IPS-NIHi7 (cell line): ENCODE data around the gene KCNMB1.
A peak's percentile ranks its signal among the peaks of the same experiment; 100 is the strongest.

Experiments used
- DNase-seq: peaks from one replicate; pipeline ENCODE4 v3.0.0; 2012; ENCODE audit warnings: mixed read lengths; ENCODE audit errors: extremely low spot score

Gene KCNMB1

DNA sequence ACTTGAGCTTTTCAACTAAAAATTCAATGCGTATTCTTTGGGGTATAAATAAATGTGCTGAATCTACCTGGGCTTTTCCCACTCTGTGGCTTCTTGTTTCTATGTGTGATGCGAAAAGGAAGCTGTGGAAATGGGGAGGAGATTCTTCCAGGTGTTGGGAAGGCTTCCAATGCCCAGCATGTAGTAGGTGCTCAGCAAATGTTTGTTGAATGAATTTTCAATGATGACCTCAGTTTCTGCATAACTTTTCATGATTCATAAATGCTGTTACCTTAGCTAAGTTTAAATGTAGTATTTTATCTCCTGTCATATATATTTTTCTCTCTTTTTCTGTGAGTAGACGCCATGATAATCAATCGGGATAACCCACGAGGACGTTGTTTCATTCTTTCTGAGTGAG lies 25.6 kb upstream of the KCNMB1 start:
- no peak for DNase-seq

DNA sequence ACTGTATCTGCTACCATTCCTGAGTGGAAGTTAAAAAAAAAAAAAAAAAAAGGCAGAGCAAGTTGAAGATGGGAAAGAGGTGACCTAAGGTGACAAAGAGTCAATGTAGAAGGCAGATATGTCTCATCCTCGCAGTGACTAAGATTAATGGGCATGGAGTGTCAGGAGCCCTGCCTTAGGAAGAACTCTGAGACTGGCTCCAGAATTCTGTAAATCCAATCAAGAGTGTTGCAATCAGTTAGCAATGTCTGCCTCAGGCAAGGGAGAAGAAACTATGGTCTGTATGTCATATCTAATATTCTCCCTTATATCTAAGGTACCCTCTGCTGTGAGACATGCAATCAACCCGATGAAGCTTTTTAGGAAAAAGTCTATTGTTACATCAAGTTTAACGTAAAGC lies 24.7 kb upstream of the KCNMB1 start:
- DNase-seq = no peak

DNA sequence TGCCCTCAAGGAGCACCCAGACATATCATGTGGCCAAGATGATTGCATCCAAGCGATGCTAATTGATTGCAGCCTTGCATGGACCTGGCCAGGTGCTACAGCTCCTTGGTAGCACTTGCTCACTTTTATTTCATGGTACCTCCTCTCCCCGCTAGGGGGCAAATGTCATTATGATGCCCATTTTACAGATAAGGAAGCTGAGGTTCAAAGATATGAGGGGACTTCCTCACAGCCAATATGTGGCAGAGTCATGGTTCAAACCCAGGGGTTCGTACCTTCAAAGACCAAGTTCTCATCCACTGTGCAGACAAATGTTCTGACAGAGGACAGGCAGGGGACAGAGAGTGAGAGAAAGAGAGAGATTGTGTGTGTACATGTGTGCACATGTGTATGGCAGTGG lies 21.9 kb upstream of the KCNMB1 start:
- DNase-seq = no peak

DNA sequence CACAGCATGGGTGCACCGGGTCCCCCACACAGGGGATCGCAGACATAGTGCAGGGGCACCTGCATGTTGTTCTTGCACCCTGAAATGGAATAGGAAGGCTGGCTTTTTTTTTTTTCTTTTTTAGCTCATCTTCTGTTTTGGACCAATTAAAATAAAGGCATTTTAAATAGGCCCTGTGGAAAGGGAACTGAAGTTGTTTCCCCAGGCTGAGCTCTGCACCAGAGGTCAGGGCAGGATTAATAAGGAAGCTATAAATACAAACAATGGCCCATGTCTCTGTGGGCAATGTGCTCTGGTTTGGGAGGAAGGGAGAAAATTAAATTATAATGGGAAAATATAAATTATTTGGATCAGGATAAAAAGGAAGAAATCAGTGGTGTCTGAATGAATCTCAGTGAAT lies 21.2 kb upstream of the KCNMB1 start:
- DNase-seq = no peak

DNA sequence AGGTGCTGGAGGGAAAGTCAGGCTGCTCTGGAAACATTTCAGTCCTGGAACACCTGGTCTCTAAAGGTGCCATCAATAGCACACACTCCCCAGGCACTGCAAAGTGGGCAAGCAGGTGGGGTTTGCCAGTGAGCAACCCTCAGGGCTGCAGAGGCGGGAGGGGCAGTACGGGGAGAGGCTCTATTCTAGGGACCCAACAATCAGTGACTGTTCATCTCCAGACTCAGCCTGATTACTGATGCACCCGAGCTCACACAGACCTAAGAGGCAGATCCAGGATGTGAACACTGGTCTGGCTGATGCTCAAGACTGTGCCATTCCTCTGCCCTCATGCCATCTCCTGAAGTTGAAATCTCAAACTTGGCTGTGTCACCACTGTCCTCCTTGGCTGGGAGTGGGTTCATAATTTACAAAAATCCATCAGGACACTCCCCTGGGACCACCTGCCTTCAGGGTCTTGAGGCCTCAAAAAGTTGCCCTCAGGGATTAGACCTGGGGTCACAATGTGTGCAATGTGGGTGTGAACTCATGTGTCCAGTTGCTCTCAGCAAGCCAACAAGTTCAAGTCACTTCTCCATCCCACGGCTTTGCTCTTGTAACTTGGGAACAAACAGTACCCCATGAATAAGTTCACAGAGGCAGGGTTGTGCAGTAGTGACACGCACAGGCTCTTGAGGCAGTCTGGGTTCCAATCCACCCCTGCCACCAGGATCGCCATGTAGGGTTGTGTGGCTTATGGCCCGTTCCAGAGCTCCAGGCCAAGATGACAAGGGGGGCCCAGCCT lies 19.9 kb upstream of the KCNMB1 start:
- no peak for DNase-seq

DNA sequence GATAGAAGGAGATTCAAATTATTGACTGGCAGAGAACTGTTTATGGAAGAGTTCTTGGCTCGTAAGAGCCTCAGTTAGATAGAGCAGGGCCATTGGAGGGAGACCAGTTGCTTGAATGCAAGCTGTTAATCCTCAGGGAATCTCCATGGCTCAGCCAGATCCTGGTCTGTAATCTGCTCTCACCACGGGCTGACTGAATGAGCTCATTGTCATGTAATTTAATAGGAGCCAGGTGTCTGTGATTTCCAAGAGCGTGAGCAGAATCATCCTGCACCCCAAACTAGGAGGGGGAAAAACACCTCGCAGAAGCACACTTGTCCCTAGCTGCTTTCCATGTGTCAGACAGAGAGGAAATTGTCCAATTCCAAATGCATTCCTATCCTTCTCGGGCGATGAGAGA lies 19.1 kb upstream of the KCNMB1 start:
- DNase-seq = peak; percentile 73

DNA sequence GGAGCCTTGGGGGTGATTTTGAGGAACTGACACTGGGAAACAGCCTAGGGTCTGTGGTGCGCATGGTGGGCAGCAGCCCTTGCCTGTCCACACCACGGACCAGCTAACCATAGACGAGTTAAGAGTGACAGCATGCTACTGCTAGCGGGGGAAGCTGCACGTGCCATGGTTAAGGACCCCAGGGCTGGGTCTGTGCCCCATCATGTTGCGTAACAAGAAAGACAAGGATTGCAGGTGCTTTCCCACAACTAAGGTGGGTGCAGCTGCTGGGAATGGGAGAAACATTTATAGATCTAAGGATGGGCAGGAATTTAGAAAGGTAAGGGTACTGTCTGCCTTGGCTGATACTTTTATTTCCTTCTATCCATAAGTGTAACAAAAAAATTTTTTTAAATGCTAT lies 17.9 kb upstream of the KCNMB1 start:
- no peak for DNase-seq

DNA sequence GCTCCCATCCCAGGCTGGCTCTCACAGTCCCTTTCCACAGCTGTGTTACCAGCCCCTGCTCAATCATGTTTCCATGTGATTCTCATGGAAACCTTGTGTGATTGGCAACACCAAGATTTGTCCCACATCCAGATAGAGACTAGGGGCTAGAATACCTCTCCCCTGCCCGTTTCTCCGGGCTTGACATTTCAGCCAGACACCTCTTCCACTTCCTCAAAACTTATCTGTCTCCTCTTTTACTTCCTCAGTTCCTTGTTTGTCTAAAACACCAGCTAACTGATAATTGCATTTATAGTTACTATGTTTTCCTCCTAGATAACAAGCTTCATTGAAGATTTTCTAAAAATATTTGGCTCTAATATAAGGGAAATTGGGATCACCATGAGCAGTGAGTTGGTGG lies 16.6 kb upstream of the KCNMB1 start:
- no peak for DNase-seq

DNA sequence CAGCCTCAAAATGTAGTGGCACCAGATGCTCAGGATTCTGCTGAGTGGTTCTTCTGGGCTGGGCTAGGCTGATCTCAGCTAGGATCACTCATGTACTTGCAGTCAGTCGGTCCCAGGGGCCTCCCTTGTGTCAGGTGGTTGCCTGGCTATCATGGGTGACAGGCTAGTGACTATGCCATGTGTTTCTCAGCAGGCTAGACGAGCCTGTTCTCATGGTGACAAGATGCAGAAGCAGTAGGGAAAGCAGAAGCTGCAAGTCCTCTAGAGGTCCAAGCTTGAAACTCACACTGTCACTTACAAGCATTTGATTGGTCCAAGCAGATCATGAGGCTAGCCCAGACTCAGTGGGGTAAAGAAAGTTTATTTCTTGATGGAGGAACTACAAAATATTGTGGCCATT lies 15.2 kb upstream of the KCNMB1 start:
- DNase-seq = no peak

DNA sequence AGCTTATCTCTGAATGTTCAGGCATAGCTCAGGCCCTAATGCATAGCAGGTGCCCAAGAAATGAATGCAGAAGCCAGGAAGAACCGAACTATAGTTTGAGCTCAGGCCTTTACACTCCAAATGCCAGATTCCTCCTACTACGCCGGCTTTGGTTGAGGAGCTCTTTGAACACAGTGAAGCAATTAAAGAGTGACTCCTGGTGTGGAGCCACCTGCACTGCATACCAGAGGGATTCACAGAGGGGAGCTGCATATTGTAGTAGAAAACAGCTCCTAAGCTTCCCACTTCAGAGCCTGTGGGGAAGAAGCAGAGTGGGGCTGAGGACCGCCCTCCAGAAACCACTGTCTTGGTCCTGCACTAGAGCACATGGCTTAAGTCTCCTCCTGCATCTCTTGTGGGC lies 14.5 kb upstream of the KCNMB1 start:
- DNase-seq = peak; percentile 64

DNA sequence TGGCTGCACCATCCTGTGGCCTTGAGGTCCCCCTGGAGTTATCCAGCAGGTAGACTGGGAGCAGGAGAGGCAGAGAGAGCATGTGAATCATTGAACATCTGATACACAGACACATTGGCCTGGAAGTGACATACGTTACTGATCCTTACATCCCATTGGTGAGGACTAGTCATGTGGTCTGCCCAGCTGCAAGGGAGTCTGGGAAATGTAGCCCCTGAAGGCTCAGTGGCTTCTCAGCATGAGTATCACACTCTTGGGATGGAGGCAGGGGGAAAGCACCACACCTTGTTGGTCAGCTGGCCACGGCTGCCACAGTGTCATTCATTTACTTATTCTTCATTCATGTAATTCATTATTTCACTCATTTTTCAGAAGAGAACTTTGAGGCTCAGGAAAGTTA lies 13.3 kb upstream of the KCNMB1 start:
- DNase-seq = no peak

DNA sequence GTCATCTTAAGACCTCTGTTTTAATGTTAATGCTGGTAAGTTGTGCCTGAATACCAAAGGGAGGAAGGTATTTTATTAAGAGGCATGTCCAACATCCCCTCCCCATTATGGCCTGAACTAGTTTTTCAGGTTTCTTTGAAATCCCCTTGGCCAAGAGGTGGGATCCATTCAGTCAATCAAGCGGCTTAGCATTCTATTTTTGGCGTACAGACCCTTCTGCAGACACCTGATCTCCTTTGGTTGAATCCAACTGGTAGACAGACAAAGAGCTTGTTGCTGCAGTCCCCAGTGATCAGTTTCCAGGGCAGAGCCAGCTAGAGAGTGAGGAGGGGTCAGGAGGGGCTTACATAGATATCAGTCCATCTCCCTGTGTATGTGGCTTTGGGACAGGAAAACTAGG lies 7.9 kb upstream of the KCNMB1 start:
- DNase-seq = no peak

DNA sequence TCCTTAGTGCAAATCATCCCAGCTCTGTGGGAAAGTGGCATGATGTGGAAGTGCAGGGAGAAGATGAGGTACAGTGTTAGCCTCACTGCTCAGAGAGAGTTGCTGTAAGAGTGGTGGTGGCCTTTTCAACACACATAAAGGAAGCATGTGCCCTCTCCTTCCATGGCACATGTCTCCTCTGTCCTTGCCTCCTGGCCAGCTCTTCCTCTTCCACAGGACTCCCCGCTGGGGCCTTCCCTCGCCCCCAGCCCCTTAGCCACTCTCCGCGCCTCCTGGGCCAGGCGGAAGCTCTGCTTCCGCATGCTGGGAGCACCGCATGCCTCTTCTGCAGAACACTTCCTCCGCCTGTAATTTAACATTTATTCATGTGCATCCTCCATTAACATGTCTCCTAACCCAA lies 4.8 kb upstream of the KCNMB1 start:
- DNase-seq = no peak

DNA sequence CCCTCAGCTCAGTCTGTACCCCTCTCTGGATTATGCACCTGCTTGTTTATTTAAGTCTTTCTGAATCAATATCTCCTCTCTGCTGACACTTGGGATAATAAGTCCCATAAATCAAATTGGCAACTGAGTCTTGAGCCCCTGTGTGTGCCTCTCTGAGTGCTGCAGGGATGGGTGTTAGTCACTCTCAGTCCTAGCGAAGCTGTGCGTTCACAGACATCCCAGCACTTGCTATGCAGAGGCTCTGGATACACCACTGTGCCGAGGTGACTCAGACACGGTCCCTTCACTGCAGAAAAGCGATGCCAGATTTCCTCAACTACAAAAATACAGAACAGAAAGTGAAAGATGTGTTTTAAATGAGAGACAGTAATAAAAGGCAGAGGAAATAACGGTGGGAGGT lies 4.1 kb upstream of the KCNMB1 start:
- DNase-seq = no peak

DNA sequence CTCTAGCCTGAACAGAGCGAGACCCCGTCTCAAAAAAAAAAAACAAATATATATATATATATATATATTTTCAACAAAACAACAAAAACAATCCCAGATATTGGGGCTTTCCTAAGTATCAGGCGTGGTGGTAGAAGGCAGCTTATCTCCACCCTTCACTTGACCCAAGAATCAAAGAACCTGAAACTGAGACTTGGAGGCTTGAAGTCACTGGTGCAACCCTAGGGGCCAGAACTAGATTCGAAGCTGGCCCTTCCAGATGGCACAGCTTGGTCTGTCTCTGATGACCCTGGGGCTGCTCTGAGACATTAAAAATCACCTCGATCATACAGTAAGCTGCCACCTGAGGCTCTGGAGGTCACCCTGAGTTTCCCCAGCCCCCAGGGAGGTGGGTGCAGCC lies 1.3 kb upstream of the KCNMB1 start:
- no peak for DNase-seq

DNA sequence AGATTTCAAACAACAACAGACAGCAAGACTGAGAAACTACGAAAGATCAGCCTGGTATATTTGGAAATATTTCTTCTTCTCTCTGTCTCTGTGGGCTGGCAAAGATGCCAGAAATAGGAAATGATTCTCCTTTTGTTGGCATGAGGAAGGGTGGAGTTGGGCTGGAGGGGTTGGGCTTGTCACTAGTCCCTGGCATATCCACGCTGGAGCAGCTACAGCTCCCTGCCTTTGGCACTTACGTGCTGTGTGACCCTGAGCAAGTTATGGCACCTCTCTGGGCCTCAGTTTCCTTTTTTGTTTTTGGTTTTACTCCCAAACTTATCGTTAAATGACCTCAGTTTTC lies 354 bp upstream of the KCNMB1 start:
- DNase-seq = no peak

DNA sequence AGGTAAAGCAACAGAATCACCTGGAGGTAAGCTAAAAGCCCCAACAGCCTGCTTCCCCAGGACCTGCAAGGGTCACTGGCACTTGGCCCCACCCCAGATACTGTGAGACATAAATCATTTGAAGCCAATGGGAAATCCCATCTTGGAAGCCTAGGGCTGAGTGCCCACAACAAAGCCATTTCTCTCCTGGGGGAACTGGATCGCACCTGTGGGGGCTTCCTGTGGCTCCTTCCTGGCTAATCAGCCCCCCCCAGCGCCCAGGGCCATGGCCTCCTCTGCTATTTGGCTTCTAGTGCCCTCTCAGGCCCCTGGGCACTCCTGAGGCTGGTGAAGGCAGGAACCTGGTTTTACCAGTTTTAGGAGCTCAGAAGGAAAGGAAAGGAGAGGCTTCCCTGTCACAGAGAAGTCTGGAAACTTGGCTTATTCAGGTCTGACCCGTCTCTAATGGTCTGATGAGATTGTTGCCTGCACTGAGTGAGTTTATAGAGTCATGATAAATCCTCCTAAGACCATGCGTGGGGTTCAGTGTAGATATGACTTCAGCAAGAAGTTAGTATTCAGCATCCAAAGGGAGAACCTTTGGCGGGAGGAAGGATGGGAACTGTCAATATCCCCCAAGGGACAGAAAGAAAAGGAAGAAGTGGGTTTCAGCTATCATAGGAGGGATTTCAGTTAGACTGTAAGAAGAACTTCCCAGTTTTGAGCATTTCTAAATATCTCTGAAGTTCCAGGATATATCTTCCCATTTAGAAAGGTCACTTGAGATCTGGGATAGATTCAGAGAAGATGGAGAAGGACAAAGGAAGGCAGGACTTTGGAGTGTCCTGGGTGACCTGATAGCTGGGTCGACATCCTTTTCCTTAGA lies 1.2 kb downstream of the KCNMB1 start:
- DNase-seq = no peak

DNA sequence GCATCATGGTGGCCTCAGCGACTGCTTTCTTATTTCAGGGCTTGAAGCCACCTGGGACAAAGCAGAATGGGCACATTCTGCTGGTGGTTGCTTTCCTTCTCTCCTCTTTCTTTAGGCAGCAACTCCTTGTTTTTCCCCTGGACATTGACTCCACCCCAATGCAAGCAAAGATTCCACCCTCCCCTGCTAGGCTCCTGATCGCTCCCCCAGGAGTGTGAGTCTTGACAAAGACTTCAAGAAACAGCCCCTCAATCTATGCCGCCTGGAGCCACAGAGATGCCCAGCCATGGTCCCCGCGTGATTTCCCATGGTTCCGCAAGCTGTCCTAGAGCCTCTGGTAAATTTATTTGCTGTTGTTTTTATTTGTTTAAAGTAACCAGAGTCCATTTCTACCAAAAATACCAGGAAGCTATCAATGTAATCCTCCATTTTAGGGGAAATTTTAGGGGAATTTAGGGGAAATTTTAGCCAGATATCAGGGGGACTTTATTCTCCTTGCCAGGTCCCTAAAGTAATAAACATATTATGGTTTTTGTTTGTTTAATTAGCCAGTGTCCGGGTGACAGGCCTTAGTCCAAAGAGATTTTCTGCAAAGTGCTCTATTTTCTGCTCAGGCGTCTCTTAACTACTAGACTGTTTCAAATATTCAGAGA lies 2.3 kb downstream of the KCNMB1 start:
- DNase-seq = no peak

DNA sequence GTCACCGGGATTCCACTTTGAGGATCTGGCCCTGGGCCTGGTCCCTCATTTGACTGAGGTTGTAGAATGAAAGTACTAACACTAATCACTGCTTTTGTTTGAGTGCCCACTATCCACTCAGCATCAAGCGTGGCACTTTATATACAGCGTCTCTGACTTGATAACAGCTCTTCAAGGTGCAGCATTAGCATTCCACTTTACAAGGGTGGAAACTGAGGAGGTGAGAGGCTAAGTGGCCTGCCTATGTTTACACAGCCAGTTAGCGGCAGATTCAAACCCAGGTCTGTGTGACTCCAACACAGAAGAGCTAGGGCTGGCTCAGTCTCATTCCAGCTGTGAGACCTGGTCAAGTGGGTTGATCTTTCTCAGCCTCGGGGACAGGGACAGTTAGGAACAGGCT lies 5.9 kb downstream of the KCNMB1 start:
- DNase-seq = no peak

DNA sequence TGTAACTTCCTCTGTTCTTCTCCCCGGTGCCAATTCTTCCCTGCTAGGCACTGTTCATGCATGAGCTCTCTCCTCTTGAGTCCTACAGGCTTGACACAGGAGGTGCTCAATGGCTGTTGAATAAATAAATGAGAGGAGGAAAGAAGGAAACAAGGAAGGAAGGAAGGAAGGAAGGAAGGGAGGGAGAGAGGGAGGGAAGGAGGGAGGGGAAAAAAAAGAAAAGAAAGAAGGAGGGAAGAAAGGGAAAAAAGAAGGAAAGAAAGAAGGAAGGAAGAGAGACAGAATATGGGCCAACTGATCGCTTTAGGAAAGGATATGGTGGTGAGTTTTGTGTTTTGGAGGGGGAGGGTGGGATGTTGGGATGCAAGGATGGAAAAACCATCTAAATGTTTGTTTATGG lies 6.4 kb downstream of the KCNMB1 start:
- no peak for DNase-seq

DNA sequence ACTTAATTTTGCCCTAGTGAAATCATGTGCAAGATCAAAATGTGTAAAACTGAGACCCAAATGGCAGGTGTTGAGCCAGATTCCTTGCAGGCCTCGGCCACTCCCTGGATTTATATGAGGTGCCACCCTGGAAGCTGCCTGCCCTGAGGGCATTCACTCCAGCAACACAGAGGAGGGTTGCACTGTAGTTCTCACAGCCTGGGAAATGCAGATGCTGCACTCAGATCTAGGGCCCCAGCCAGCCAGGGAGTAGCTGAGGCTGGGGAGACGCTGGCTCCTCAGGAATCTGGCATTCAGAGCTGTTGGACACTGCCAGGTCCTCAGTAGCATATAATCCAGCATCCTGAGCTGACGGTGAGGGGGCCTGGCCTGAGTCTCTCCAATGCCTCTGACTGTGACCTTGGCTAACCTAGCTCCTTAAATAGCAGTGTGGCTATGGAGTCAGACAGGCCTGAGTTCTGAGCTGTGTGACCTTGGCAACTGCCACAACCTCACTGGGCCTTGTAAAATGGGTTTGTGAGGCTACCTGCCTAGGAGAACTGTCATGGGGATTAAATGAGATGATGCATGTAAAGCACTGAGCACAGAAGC lies 8.7 kb downstream of the KCNMB1 start:
- no peak for DNase-seq

DNA sequence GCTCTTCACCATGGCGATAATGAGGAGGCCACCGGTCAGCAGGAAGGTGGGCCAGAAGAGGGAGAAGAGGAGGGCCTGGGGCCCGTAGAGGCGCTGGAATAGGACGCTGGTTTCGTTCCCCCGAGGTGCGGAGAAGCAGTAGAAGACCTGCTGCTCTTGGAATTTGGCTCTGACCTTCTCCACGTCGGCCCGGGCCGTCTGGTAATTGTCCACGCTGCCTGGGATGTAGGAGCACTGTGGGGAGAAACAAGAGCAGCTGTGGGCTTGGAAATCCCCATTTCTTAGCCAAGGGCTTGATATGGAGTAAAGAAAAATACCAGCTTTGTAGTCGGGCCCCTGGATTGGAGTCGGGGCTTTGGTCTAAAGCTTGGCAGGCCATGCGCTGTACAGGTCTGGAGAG lies 10.4 kb downstream of the KCNMB1 start:
- no peak for DNase-seq

DNA sequence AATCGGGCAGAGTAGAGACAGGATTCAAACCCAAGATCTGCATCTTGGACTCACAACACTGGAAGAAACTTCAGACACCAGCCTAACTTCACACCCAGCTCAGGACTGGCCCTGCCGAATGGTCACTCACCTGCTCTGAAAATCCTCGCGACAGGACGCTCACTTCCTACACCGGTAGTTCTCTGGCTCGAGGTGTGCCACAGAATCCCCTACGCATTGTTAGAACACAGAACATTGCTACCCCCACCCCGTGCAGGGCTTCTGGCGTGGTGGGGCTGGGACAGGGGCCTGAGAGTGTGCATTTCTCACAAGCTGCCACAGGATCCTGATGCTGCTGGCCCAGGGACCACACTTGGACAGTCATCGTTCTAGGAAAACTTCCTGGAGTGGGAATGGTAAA lies 12.1 kb downstream of the KCNMB1 start:
- DNase-seq = no peak
